SIG-M5 treated with dmso at 0.1 percent for 504 hours (cell line): Measurements from ENCODE around the gene SERP2.

ENCODE experiments used
- DNase-seq: peaks from one replicate; lab custom pipeline; 2025; ENCODE audit not compliant: unreplicated experiment; lab: John Stamatoyannopoulos, UW

Gene SERP2

DNA sequence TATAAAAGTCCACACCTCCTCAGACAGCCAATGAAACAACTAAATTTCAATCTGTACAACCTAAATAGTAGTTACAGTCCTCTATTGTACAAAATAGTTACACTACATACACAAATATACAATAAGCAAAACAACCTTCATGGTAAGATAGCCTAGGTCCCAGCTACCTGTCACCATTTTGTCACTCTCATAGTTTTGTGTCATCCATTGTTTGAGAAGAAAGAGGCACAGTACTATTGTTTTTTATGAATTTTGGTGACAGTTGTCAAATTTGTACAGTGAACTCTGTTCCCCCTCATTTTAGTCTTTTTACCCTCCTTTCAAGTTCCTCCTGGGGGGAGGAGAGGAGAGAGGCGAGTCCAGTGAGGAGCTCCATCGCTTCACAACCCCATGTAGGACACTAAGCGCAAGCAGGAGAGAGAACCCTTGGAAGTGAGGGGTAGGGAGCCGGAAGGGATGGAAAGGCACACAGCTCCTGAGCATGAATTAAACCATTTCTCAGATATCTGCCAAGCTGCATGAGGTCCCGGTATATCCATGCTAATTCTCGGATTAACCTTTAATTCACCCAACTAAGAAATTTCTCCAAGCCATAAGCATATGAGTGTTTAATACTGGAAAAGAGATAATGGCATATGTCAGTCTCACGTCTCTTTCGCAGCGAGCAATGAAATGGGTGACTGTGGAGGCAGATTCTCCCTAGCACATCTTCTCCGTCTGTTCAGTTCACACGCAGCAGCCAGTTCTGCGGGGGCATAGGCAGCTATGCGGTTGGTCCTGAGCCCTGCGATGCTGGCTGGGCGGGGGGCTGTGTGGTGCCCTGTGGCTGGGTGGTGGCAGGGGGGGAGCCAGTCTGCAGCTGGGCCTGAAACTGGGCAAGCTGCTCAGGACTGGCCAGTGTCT is 60.5 kb downstream of the SERP2 start:
- no peak for DNase-seq

DNA sequence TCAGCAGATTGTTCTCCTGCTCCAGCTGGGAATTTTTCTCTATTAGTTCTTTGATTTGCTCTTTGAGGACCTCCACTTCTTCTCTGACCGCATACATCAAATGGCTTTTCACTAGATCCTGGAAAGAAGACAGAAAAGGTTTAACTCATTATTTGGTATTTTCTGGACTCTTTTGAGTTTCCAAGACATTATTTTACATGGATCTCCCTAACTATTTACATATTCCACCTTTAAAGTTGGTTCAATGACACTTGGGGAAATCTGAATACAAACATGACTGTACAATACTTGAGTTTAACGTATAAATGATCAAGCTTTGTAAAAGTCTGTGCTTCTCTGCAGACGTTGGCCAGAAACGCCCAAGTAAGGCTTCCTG is 61.1 kb downstream of the SERP2 start:
- DNase-seq, result no peak

DNA sequence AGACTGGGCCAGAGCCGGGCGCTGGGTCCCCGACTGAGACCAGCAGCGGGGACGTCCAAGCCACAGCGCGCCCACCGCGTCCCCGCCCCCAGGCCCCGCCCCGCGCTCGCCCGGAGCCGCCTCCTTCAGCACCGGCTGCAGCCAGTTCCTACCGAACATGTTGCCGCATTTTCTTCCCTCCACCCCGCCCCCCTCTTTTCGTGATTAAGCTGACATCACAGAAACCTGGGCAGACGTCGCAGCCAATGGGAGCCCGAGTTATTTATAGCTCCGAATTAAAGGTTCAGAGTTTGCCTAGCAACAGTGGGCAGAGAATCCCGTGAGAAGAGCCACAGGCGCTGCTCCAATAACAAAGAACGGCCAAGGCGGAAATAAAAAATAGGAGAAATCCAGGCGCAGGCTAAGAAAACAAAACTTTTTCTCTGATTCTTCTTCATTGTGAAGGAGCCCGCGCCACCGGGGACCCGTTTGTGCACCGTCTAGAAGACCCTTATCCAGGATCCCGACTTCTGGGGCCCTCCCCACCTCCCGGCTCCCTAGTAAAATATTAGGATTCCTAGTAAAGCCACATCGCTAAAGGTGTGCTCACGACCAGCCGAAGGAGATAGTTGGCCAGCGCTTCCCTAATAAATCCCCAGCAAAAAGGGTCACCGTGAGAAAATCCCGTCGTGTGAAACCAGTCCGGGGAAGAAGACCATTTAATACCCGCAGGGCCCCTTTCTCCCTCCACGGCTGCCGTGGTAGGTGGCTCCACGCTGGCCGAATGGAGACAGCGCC is 61.7 kb downstream of the SERP2 start:
- peak; percentile 98 for DNase-seq

DNA sequence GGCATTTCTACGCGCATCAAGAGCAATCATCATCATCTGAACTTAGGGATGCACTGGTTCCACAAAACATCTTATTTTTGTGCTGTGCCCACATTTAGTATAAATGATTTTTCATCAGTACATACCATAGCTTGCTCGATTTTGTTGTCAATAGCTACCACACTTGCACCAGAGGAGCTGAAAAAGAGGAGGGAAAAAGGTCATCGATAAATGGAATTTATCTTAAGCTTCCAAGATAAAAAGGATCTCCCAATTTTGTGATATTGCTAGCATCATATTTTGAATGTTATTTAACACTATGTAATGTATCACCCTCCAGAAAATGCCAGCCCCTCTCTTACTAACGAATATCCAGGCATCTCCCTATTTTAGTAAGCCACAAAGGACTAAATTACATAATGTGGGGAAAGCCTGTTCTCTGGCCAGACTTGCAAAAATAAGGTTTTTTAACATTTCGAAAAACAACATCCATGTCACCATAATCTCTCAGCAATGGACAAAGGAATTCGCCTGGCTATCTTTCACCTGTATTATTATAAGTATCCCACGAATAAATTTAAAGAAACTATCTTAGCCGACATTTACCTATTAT is 62.4 kb downstream of the SERP2 start:
- no peak for DNase-seq

DNA sequence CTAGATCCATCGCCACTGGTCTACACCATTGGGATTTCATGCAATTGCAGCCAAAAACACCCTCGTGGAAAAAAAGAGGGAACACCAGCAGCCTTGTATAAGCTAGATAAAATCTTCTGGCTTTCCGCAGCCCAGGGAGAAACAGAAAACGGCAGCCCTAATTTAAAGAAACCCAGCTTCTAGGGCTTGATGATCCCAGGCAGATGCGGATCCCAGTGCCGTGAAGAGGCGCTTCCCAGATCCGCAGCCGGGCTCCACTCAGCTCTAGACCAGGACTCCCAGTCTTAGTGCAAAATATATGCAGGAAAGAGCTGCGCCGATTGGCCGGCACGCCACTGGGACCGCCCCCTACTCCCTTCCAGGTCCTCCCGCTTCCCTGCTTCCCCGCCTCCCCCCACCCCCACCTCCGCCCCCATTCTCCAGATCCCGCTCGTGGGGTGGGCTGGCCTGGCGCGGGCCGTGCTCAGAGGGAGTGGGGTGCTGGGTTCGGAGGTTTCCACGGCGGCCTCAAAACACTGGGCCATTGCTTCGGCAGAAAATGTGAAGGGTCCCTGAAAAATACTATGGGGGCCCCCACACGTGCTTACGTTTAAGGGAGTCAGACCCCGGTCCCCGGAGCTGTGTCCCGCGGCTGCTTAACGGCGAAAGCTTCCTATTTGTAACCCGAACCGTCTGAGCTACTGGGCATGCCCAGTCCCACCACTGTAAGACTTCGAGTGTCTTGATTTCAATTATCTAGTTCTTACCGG is 63.1 kb downstream of the SERP2 start:
- peak; percentile 80 for DNase-seq

DNA sequence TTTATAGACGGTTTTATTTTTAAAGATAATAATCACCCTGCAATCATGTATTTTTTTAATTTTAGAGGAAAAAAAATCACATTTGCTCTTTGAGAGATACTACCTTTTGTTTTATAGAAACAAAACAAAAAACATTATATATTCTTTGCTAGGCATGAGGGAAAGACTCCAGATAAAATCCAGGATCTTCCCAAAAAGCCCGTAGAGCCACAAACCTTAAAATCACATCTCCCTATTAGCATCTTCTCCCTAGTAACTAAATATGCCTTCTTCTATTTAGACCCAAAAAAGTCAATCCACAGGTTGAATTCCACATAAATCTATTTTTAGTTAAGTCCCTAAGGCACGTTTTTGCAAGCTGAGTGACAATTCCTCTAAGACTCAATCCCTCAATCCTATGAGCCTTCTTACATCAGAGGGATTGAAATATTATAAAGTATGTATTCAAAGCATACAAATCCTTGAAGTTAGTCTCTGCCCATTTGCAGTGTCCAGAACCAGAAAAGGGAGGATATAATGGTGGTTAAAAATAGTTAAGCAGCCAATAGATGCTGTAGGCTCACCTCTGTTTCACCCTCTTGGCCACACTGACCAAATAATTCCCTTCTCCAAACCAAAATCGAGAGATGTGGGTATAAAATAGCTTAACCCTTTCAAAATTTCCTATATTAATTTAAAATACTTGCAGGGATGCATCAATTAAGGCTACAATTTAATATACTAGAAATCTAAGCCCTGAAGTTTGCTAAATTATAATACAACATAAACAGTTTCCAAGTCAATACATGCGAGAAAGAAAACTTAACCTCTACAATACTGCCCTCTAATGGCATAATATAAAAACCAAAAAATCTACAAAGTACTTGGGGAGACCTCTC is 64.0 kb downstream of the SERP2 start:
- peak; percentile 73 for DNase-seq

DNA sequence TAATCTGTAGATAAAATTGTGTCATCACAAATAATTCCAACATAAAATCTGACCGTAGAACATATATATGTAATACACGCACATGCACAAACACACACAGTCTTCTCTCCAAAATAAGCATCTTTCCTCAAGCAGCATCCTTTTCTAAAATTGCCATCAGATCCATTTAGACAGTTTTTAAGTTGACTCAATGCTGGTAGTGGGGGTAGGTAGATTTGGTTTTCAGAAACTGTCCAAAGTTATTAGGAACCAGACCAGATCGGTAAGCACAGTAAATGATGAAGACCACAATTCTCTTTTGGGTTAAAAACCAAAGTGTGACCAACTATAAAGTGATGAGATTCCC is 64.6 kb downstream of the SERP2 start:
- no peak for DNase-seq

DNA sequence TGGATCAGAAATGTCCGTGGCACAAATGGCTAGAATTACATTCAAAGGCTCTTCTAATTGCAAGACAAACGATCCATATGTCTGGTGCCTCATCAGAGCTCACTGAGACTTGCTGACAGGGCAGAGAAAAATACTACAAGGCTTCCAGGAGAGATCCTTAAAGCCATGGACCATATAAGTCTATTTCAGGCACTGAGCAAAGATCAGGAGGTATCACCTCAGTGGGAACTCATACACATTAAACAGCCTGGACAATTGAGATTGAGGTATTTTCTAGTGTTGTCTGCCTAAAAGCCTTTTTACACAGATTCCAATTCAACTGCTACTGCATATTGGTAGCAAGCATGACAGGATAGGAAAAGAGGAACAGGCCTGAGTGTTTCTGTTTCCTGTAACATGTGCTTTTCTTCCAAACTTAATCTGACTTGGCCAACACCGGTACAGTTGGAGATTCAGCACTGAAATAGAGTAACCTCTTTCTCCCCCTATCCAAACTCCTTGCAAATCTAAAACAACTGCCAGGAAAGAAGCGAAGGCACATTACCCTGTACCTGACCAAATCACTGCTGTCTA is 65.9 kb downstream of the SERP2 start:
- peak; percentile 47 for DNase-seq

DNA sequence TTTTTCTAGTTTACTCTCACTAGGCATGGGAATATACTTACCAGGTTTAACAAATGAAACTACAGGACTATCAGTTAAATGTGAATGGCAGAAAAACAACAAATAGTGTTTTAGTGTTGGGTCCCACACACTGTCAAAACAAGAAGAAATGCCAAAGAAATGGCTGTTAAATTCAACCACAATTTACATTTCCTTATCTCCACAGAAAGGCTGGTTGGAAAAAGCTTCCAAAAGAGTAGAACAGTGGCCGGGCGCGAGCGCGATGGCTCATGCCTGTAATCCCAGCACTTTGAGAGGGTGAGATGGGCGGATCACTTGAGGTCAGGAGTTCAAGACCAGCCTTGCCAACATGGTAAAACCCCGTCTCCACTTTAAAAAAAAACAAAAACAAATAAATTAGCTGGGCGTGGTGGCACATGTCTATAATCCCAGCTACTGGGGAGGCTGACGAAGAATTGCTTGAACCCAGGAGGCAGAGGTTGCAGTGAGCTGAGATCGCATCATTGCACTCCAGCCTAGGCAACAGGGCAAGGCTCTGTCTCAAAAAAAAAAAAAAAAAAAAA is 66.5 kb downstream of the SERP2 start:
- no peak for DNase-seq
